Measurements from ENCODE around the gene C2orf49. TPM values are rescaled to one million over a fixed set of nuclear protein-coding genes. Genes with fewer than 3 reads are reported as not detected.

C2orf49 gene
- total and polyA plus RNA-seq, 2 donors (not counting 3 experiments of a cell fraction or from before 2014, with no cell fraction given), result 4.6 to 15.0 TPM

DNA sequence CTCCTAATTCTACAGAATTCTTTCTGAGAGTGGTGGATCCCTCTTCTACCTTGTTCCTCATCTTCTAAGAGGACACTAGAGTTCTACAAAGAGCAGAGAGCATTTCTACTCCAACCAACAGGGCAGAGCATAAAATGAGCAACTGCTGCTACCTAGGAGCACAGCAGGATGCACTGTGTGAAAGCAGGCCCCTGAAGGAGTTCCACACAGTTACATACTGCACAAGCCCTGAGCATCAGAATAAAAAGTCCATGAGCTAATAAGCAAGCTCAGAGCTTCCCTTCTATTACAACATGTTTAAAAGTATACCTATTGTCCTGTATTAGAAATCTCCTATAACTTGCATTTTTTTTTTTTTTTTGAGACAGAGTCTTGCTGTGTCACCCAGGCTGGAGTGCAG lies 53.1 kb downstream of the C2orf49 start:
- BruUV-seq (replicated peaks), result no TSS peak
- DNase-seq (ENCODE audit: low read depth, low spot score) (peak; percentile 44), FAIRE-seq (no peak)
- intact Hi-C loops (cut with micrococcal nuclease) (loop anchor here (10.0 kb wide), 1 partner anchor 804 kb away; the partner anchor contains the start of gene UXS1), dilution Hi-C loops (cut with MboI; ENCODE audit: extremely low pct_ligation_motif_present, low sequenced_read_pairs) (no loop called here)
- H4K20me1 ChIP-seq (replicated peaks; ENCODE audit: control insufficient read depth, extremely low read depth, insufficient read depth, low read length), result no peaks in the 10 kb centered on the region
- H3K27ac ChIP-seq (ENCODE audit: insufficient read depth, low read depth, low read length), result peak overlapping the region; percentile 92
- peaks cover 89% of the 10 kb centered on the region for H3K79me2 ChIP-seq (ENCODE audit: control insufficient read depth, insufficient read depth, low read length)
- H3K36me3 ChIP-seq (ENCODE audit: control insufficient read depth in 2 of 2, extremely low read depth in 1 of 2, insufficient read depth in 2 of 2, low read length in 2 of 2), result peaks cover 17 to 19% of the 10 kb centered on the region in 2 experiments
- CTCF ChIA-PET, result interaction anchor here (1.0 to 3.8 kb wide), 7 partner anchors 9 to 131 kb away, joined by 3 to 27 read pairs (median 6); partner anchors contain the start of gene FHL2
- TF ChIP-seq FOS (IDR thresholded peaks at IDR 0.05; ENCODE audit: borderline replicate concordance, insufficient read depth, low read length), result no peak
- TF ChIP-seq POLR2AphosphoS5 (IDR thresholded peaks at IDR 0.05; ENCODE audit: insufficient read depth, low read depth, low read length), result peak; percentile 35
- peaks cover 86% of the 10 kb centered on the region for H3K4me1 ChIP-seq (ENCODE audit: control insufficient read depth, extremely low read depth, insufficient read depth, low read length)
- no peak overlapping the region for H2AFZ ChIP-seq (ENCODE audit: low read depth, low read length)
- no peaks in the 10 kb centered on the region for H3K27me3 ChIP-seq (ENCODE audit: control insufficient read depth in 2 of 2, insufficient read depth in 2 of 2, low read length in 2 of 2)
- POLR2A ChIA-PET, result interaction anchor here (0.6 to 1.6 kb wide), 2 partner anchors 16 to 19 kb away, joined by 3 read pairs; no protein-coding TSS in a partner anchor
- no peaks in the 10 kb centered on the region for H3K9me3 ChIP-seq (replicated peaks; ENCODE audit: control insufficient read depth, insufficient read depth, low read length)
- peak overlapping the region; percentile 55 for H3K9ac ChIP-seq (replicated peaks; ENCODE audit: extremely low read depth, insufficient read depth, low read length)
- H3K4me2 ChIP-seq (ENCODE audit: insufficient read depth, low read length), result peak overlapping the region; percentile 8
- H3K9me1 ChIP-seq (replicated peaks; ENCODE audit: control insufficient read depth, extremely low read depth, insufficient read depth, low read length), result no peaks in the 10 kb centered on the region
- H3K4me3 ChIP-seq (replicated peaks in 1 of 3; ENCODE audit: insufficient read depth in 1 of 3, low read depth in 1 of 3, low read length in 3 of 3), result no peak overlapping the region

DNA sequence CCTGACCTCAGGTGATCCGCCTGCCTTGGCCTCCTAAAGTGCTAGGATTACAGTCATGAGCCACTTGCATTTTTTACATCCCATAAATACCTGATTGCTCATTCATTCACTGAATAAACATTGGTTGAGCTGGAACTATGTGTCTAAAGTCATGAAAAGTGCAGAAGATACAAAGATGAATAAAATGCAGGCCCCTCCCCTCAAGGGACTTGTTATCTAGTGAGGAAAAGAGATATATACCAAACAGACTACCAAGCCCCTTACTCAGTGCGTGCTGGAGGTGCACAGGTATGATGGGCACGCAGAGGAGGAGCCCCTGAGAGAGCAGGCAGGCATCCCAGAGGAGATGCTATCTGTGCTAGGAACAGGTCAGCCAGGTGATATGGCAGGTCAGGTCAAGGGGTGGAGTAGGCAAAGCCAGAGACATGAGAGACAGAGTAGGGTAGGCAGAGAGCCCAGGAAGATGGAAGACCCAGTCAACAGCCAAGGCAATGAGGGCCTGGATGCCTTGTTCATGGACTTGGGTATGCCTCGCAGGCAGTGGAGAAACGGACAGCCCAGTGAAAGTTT lies 53.8 kb downstream of the C2orf49 start:
- H3K4me2 ChIP-seq (ENCODE audit: insufficient read depth, low read length), result no peak overlapping the region
- H3K9me3 ChIP-seq (replicated peaks; ENCODE audit: control insufficient read depth, insufficient read depth, low read length), result no peaks in the 10 kb centered on the region
- peaks cover 89% of the 10 kb centered on the region for H3K79me2 ChIP-seq (ENCODE audit: control insufficient read depth, insufficient read depth, low read length)
- peaks cover 90% of the 10 kb centered on the region for H3K4me1 ChIP-seq (ENCODE audit: control insufficient read depth, extremely low read depth, insufficient read depth, low read length)
- H3K9ac ChIP-seq (replicated peaks; ENCODE audit: extremely low read depth, insufficient read depth, low read length), result peak overlapping the region; percentile 100
- H3K27ac ChIP-seq (ENCODE audit: insufficient read depth, low read depth, low read length), result peak overlapping the region; percentile 92
- no TSS peak for BruUV-seq (replicated peaks)
- peak; percentile 22 for DNase-seq (ENCODE audit: low read depth, low spot score)
- H3K4me3 ChIP-seq (replicated peaks in 1 of 3; ENCODE audit: insufficient read depth in 1 of 3, low read depth in 1 of 3, low read length in 3 of 3), result no peak overlapping the region
- H2AFZ ChIP-seq (ENCODE audit: low read depth, low read length), result no peak overlapping the region
- no peak for FAIRE-seq
- H3K36me3 ChIP-seq (ENCODE audit: control insufficient read depth in 2 of 2, extremely low read depth in 1 of 2, insufficient read depth in 2 of 2, low read length in 2 of 2), result peaks cover 10 to 18% of the 10 kb centered on the region in 2 experiments
- intact Hi-C loops (cut with micrococcal nuclease), result loop anchor here (10.0 kb wide), 1 partner anchor 804 kb away; the partner anchor contains the start of gene UXS1
- H3K27me3 ChIP-seq (ENCODE audit: control insufficient read depth in 2 of 2, insufficient read depth in 2 of 2, low read length in 2 of 2), result no peaks in the 10 kb centered on the region
- dilution Hi-C loops (cut with MboI; ENCODE audit: extremely low pct_ligation_motif_present, low sequenced_read_pairs), result no loop called here
- TF ChIP-seq POLR2AphosphoS5 (IDR thresholded peaks at IDR 0.05; ENCODE audit: insufficient read depth, low read depth, low read length) (no peak), GATA2 (IDR thresholded peaks at IDR 0.05; ENCODE audit: insufficient read depth, insufficient read length, low read depth, low read length) (no peak), MYC (IDR thresholded peaks at IDR 0.05; ENCODE audit: low read depth, low read length) (no peak), FOS (IDR thresholded peaks at IDR 0.05; ENCODE audit: borderline replicate concordance, insufficient read depth, low read length) (no peak), EZH2 (IDR thresholded peaks at IDR 0.05; ENCODE audit: borderline replicate concordance, low read depth, low read length, severe bottlenecking) (no peak), JUN (IDR thresholded peaks at IDR 0.05; ENCODE audit: borderline replicate concordance, insufficient read depth, insufficient read length, low read depth) (no peak), POLR2A (IDR thresholded peaks at IDR 0.05; ENCODE audit: low read depth, low read length) (no peak)
- TF ChIP-seq, protein P1, sequence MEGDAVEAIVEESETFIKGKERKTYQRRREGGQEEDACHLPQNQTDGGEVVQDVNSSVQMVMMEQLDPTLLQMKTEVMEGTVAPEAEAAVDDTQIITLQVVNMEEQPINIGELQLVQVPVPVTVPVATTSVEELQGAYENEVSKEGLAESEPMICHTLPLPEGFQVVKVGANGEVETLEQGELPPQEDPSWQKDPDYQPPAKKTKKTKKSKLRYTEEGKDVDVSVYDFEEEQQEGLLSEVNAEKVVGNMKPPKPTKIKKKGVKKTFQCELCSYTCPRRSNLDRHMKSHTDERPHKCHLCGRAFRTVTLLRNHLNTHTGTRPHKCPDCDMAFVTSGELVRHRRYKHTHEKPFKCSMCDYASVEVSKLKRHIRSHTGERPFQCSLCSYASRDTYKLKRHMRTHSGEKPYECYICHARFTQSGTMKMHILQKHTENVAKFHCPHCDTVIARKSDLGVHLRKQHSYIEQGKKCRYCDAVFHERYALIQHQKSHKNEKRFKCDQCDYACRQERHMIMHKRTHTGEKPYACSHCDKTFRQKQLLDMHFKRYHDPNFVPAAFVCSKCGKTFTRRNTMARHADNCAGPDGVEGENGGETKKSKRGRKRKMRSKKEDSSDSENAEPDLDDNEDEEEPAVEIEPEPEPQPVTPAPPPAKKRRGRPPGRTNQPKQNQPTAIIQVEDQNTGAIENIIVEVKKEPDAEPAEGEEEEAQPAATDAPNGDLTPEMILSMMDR (IDR thresholded peaks at IDR 0.05; ENCODE audit: extremely low read depth in 1 of 2, insufficient read depth in 1 of 2, low read depth in 1 of 2, low read length in 2 of 2), result no peak
- TF ChIP-seq, protein P2, sequence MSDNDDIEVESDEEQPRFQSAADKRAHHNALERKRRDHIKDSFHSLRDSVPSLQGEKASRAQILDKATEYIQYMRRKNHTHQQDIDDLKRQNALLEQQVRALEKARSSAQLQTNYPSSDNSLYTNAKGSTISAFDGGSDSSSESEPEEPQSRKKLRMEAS (IDR thresholded peaks at IDR 0.05; ENCODE audit: insufficient read depth, insufficient read length), result no peak
- H3K9me1 ChIP-seq (replicated peaks; ENCODE audit: control insufficient read depth, extremely low read depth, insufficient read depth, low read length), result no peaks in the 10 kb centered on the region
- ChIA-PET CTCF (interaction anchor here (0.7 to 3.8 kb wide), 3 partner anchors 46 to 130 kb away, joined by 3 to 27 read pairs (median 6); no protein-coding TSS in a partner anchor), POLR2A (interaction anchor here (0.5 to 1.6 kb wide), 3 partner anchors 15 to 19 kb away, joined by 3 to 4 read pairs (median 3); no protein-coding TSS in a partner anchor)
- H4K20me1 ChIP-seq (replicated peaks; ENCODE audit: control insufficient read depth, extremely low read depth, insufficient read depth, low read length), result no peaks in the 10 kb centered on the region

Measured in endothelial cell of umbilical vein (primary cell).